Heart right ventricle (tissue), 16 donors: ENCODE results near the gene MARCOL. TPM values are rescaled to one million over a fixed set of nuclear protein-coding genes. Genes with fewer than 3 reads are reported as not detected.

Experiments used
- ATAC-seq, 8 donors: fragments of 200-7000 bp; cut with Tn5 transposase; one replicate each; pipeline ENCODE4 v1.9.1; 2020; ENCODE audit warnings: mild to moderate bottlenecking in 8 of 8, moderate library complexity in 8 of 8, moderate number of reproducible peaks in 1 of 8
- DNase-seq, 2 donors: peaks; one replicate each; pipeline ENCODE4 v3.0.0-alpha.2; 2020
- H3K27ac ChIP-seq, 10 donors: fragments of 200-600 bp; sonication (generic) in 2 of 10; one replicate each; pipeline versions ENCODE4 v1.5.0 to v1.8.0; 2020 to 2022; ENCODE audit warnings: mild to moderate bottlenecking in 3 of 10
- H3K27me3 ChIP-seq, 7 donors: fragments of 200-600 bp; one replicate each; pipeline ENCODE4 v1.8.0; 2021 to 2022; ENCODE audit warnings: mild to moderate bottlenecking in 2 of 7
- H3K36me3 ChIP-seq, 9 donors: fragments of 200-600 bp; sonication (generic) in 1 of 9; one replicate each; pipeline versions ENCODE4 v1.5.0 to v1.8.0; 2020 to 2022; ENCODE audit warnings: mild to moderate bottlenecking in 2 of 9
- H3K4me1 ChIP-seq, 9 donors: fragments of 200-600 bp; sonication (generic) in 1 of 9; one replicate each; pipeline versions ENCODE4 v1.5.0 to v1.8.0; 2020 to 2022; ENCODE audit warnings: mild to moderate bottlenecking in 4 of 9
- H3K4me3 ChIP-seq, 10 donors: fragments of 200-600 bp; sonication (generic) in 2 of 10; one replicate each; pipeline versions ENCODE4 v1.5.0 to v1.8.0; 2020 to 2022; ENCODE audit warnings: mild to moderate bottlenecking in 7 of 10, moderate library complexity in 2 of 10
- H3K9me3 ChIP-seq, 11 donors: fragments of 200-600 bp in 10 of 11; sonication (generic) in 2 of 11; one replicate each; pipeline versions ENCODE4 v1.5.0 to v1.8.0; 2013 to 2022; ENCODE audit warnings: mild to moderate bottlenecking in 2 of 11, control low read depth in 1 of 11, moderate library complexity in 1 of 11
- CTCF ChIP-seq, 9 donors: fragments of 200-600 bp; sonication (generic) in 2 of 9; IDR thresholded peaks; one replicate each; pipeline versions ENCODE4 v1.5.0 to v1.8.0; 2021 to 2022; ENCODE audit warnings: antibody characterized with exemption in 9 of 9, mild to moderate bottlenecking in 5 of 9, moderate library complexity in 1 of 9
- WGBS, 2 donors: extraction: QIAGEN DNeasy Blood & Tissue Kit; methylation state at CpG; one replicate each; pipeline ENCODE4 v1.1.7; 2013; ENCODE audit warnings: inconsistent platforms in 1 of 2; 5-methylcytosine and 5-hydroxymethylcytosine counted together
- intact Hi-C, 10 donors: fragments of 100-400 bp; cut with DNase I; formaldehyde crosslinking; loops; one replicate each; pipeline versions ENCODE4 v1.11.1 to v1.14.2; 2022
- polyA plus RNA-seq, 2 donors: library from polyadenylated mRNA; stranded (reverse); fragments of 200-250 nt; gene quantifications; one replicate each; pipeline ENCODE4 v1.2.3, GENCODE V29; 2013
- total RNA-seq, 10 donors: library from RNA; stranded (reverse); fragmentation: NEBNext Ultra II Directional in 3 of 10; extraction: Animal tissue kit (Norgen Biotek cat#: 25700) in 3 of 10; gene quantifications; one replicate each; pipeline versions ENCODE4 v1.2.1 to v1.2.4, GENCODE V29; 2021 to 2023
- donor health status: Arrhythmogenic right ventricular cardiomyopathy.
- donor health status: ischemic (EF 13 %, LVEDD 7.1; RV severe dilation, severe dysfunction).
- donor health status: healthy with polysubstance abuse.
- donor health status: DM: no; HTN: yes; CAD: no.
- donor health status: DM: no; HTN: no; CAD: no.
- donor health status: ischemic (EF 25% LVEDD 6.9; RV normal size, moderate dysfunction).
- donor health status: ischemic (EF 25% LVEDD 5.7; RV mildly dilated, moderate dysfunction).
- donor health status: healthy.
- donor health status: DM: yes; HTN: yes; CAD: no.
- donor health status: Ischemic cardiomyopathy.
- donor health status: ischemic (EF 35%, LVEDD 5.7; RV mildly dilated, moderate dysfunction).
- donor health status: nonischemic (EF 11% LVEDD 7.7; RV severe dilation, severe dysfunction).
- donor health status: DM: yes; HTN: yes; CAD: no.
- donor health status: PGD.
- donor health status: ischemic (EF 29% LVEDD 5.4; RV normal size, mild dysfunction).
- donor health status: nonischemic (EF 23%, LVEDD 6.1; RV moderate dilation, normal function).

The MARCOL gene
- total and polyA plus RNA-seq, 12 donors = not detected

DNA sequence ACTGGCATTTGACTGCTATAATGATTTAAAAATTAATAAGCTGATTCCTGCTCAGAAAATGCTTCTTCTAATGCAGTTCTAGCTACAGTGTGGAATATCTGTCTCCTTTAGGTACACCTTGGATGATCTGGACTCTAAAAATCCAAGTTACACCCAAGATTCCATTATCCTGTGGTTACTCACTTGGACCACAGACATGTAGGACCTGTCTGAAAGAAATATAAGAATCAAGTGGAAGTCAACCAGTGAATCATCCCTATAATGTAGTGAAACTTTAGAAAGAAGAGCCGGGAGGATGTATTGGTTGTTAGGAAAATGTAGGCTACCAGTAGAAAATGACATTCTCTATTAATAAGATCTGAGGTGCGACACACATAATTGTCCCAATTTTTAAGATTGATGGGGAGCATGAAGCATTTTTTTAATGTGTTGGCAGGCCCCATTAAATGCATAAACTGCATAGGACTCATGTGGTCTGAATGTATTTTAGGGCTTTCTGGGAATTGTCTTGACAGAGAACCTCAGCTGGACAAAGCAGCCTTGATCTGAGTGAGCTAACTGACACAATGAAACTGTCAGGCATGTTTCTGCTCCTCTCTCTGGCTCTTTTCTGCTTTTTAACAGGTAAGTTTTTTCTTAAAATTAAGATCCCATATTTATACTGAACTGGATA, 35.7 kb upstream of the MARCOL start, which contains the start of gene SPINK6:
Gene SPINK6, plus strand, starts transcription at position 512 of the 673 bp plus-strand sequence. Its CDS starts 55 bp downstream, at position 567.
- H3K27ac ChIP-seq = no peak within 1 kb of the TSS
- intact Hi-C loops = no loop called here
- WGBS, 2 donors = 94 to 99% methylated on average over 2 of the region's 2 CpGs

DNA sequence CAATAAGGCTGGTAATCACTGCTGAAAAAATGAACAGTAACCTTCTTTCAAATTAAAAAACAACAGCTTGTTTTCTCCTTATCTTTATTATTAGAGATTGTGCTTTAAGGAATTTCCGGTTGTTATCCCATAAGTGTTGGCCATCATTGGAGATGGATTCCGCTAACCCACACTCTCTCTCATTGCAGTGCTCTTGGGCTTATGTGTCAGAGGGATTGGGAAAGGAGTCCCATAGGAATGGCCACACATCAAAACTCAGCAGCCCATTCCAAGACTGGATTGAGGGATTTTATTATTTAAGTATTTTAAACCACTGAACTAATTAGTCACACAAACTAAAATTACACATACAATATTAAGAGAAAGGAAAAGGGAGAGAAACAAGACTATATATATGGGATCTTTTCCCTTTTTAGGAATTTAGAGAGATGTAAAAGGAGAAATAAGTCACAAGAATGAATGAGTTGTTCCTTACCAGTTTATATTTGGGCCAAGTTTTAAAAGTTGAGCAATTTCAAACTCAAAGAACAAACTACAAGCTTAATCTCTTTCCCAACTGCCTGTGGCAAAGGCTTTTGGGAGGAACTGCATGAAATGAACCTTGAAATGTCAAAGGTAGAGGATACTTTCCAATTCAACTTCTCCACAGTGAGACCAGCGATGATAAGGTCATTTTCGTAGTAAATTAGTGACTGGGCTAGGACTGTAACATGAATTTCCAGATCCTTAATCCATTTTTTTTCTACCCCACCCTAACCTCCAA, 33.1 kb upstream of the MARCOL start:
- no peak overlapping the region for H3K4me3 ChIP-seq
- no peaks in the 10 kb centered on the region for H3K36me3 ChIP-seq
- peak overlapping the region in 2 of 10 donors; percentile 23 to 28 for H3K27ac ChIP-seq
- ATAC-seq (peak in 3 of 8 donors; percentile 56 to 90 (median 65)), DNase-seq (no peak)
- TF ChIP-seq CTCF (IDR thresholded peaks at IDR 0.05) = no peak
- H3K4me1 ChIP-seq = peaks cover 0 to 25% (median 0%) of the 10 kb centered on the region in 9 donors
- intact Hi-C loops = no loop called here
- H3K27me3 ChIP-seq = no peaks in the 10 kb centered on the region
- WGBS, 2 donors = 62 to 66% methylated on average over 4 of the region's 4 CpGs
- no peaks in the 10 kb centered on the region for H3K9me3 ChIP-seq

More for the DNA sequence above, 35.7 kb upstream of the MARCOL start, which contains the start of gene SPINK6:
- Histone ChIP-seq H3K27me3 (no peaks in the 10 kb centered on the region), H3K4me1 (peaks cover 0 to 16% (median 0%) of the 10 kb centered on the region in 9 donors), H3K4me3 (no peak within 1 kb of the TSS), H3K9me3 (no peaks in the 10 kb centered on the region), H3K36me3 (no peaks in the 10 kb centered on the region)
- no peak for TF ChIP-seq CTCF (IDR thresholded peaks at IDR 0.05)
- ATAC-seq = no peak
- DNase-seq = no peak

- no peaks in the 10 kb centered on the region for H3K27me3 ChIP-seq
- no peak overlapping the region for H3K4me3 ChIP-seq
- H3K9me3 ChIP-seq = no peaks in the 10 kb centered on the region
- DNase-seq (no peak), ATAC-seq (no peak)
- peaks cover 0 to 25% (median 0%) of the 10 kb centered on the region in 9 donors for H3K4me1 ChIP-seq
- H3K36me3 ChIP-seq = no peaks in the 10 kb centered on the region
- H3K27ac ChIP-seq = peak overlapping the region in 2 of 10 donors; percentile 23 to 28
- 69 to 75% methylated on average over 1 of the region's 1 CpG for WGBS, 2 donors
- no peak for TF ChIP-seq CTCF (IDR thresholded peaks at IDR 0.05)
- intact Hi-C loops = no loop called here
Measured at GRCh38 chr5:148205865-148206264, 32.5 kb upstream of the MARCOL start.

GRCh38 chr5:148206620-148207019, 31.7 kb upstream of the MARCOL start:
- no peak for TF ChIP-seq CTCF (IDR thresholded peaks at IDR 0.05)
- no peaks in the 10 kb centered on the region for H3K27me3 ChIP-seq
- no peak for DNase-seq
- no peak overlapping the region for H3K4me3 ChIP-seq
- 59 to 76% methylated on average over 1 of the region's 1 CpG for WGBS, 2 donors
- no peaks in the 10 kb centered on the region for H3K36me3 ChIP-seq
- H3K27ac ChIP-seq = no peak overlapping the region
- peaks cover 0 to 25% (median 0%) of the 10 kb centered on the region in 9 donors for H3K4me1 ChIP-seq
- no peaks in the 10 kb centered on the region for H3K9me3 ChIP-seq
- ATAC-seq = peak in 1 of 8 donors; percentile 51
- intact Hi-C loops = no loop called here
